ENCODE measurements around the gene U2AF2.

The U2AF2 gene

GRCh38 chr19:55611300-55611982, 43.4 kb upstream of the U2AF2 start:
- no peak for TF ChIP-seq CTCF (IDR thresholded peaks at IDR 0.05; ENCODE audit: low read depth, low read length)
- DNase-seq (ENCODE audit: extremely low read depth, low read depth), result no peak

GRCh38 chr19:55611983-55612645, 42.7 kb upstream of the U2AF2 start:
- DNase-seq (ENCODE audit: extremely low read depth, low read depth), result no peak
- no peak for TF ChIP-seq CTCF (IDR thresholded peaks at IDR 0.05; ENCODE audit: low read depth, low read length)

- no peak for DNase-seq (ENCODE audit: extremely low read depth, low read depth)
- no peak for TF ChIP-seq CTCF (IDR thresholded peaks at IDR 0.05; ENCODE audit: low read depth, low read length)
Measured at GRCh38 chr19:55613396-55613795, 41.4 kb upstream of the U2AF2 start.

GRCh38 chr19:55613930-55614710, 40.7 kb upstream of the U2AF2 start:
- no peak for TF ChIP-seq CTCF (IDR thresholded peaks at IDR 0.05; ENCODE audit: low read depth, low read length)
- no peak for DNase-seq (ENCODE audit: extremely low read depth, low read depth)

GRCh38 chr19:55614711-55615542, 39.9 kb upstream of the U2AF2 start:
- DNase-seq (ENCODE audit: extremely low read depth, low read depth), result no peak
- TF ChIP-seq CTCF (IDR thresholded peaks at IDR 0.05; ENCODE audit: low read depth, low read length), result no peak

- TF ChIP-seq CTCF (IDR thresholded peaks at IDR 0.05; ENCODE audit: low read depth, low read length), result no peak
- no peak for DNase-seq (ENCODE audit: extremely low read depth, low read depth)
Measured at GRCh38 chr19:55615543-55616394, 39.1 kb upstream of the U2AF2 start.
